HuH-7 (cell line): ENCODE data around the gene SNRPD3.

Experiments used
- DNase-seq: peaks from one replicate; pipeline ENCODE4 v3.0.0; 2011; ENCODE audit warnings: low spot score

The SNRPD3 gene

GRCh38 chr22:24567668-24568067 is 11.9 kb downstream of the SNRPD3 start:
- no peak for DNase-seq

DNA sequence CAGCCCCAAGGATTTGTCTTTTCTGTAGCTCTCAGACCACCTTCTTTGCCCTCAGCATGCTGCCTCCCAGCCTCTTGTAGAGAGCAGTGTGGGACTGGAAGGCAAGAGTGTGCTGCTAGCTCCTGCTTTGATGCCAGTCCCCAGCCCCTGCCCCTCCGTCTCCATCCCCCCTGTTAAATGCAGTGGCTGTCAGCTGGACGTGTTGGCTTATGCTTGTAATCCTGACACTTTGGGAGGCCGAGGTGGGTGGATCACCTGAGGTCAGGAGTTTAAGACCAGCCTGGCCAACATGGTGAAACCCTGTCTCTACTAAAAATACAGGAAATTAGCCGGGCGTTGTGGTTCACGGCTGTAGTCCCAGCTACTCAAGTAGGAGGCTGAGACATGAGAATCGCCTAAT is 15.5 kb downstream of the SNRPD3 start:
- DNase-seq, result no peak

GRCh38 chr22:24576778-24577177 is 21.0 kb downstream of the SNRPD3 start:
- DNase-seq, result no peak

DNA sequence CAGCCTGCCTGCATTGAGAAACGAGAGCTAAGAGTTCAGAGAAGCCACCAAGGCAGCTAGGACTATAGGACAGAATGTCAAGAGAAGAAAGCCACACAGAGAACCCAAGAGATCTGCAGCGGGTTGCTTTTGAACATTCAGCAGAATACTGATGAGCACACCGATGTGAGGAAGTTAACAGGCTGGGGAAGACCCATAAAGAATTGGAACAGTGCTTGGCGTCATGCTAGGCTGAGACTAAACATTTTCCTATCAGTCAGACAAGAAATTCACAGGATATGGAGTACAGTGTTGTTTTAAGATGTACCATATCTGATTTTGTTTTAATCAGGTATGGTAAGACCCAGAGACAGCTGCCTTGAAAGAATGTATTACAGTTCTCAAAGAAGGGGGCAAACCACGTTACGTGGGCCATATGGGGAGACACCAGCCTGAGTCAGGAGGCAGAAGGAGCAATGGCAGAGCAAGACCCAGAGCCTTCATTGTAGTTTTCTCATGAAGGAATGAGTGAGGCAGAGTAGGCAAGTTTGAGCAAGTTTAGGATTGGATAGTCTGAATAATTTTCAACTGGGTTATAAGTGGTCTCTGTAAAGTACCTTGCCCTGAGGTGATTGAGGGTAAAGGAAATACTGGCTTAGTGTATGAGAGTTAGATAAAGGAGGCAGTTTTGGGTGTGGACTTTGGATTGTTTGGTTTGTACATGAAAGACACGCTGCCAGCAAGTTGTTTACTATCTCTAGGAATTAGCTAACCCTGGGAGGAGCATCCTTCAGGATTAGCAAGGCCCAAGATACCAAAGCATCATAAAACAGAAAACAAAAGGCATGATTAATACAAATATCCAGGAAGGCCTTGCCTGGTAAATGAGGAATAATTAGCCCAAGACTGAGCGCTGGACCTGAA is 22.8 kb downstream of the SNRPD3 start:
- peak; percentile 77 for DNase-seq

- no peak for DNase-seq
Observed at GRCh38 chr22:24579258-24579601, 23.4 kb downstream of the SNRPD3 start.

DNA sequence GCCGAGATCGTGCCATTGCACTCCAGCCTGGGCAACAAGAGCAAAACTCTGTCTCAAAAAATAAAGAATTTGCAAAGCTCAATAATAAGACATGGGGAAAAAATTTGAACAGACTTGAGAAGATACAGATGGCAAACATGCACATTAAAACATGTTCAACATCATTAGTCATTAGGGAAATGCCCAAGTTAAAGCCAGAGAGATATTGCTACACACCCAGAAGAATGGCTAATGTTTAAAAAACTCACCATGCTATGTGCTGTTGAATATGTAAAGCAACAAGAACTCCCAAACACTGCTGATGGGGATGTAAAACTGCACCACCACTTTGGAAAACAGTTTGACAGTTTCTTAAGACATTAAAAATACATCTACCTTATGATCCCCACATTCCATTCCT is 24.5 kb downstream of the SNRPD3 start:
- DNase-seq, result no peak

DNA sequence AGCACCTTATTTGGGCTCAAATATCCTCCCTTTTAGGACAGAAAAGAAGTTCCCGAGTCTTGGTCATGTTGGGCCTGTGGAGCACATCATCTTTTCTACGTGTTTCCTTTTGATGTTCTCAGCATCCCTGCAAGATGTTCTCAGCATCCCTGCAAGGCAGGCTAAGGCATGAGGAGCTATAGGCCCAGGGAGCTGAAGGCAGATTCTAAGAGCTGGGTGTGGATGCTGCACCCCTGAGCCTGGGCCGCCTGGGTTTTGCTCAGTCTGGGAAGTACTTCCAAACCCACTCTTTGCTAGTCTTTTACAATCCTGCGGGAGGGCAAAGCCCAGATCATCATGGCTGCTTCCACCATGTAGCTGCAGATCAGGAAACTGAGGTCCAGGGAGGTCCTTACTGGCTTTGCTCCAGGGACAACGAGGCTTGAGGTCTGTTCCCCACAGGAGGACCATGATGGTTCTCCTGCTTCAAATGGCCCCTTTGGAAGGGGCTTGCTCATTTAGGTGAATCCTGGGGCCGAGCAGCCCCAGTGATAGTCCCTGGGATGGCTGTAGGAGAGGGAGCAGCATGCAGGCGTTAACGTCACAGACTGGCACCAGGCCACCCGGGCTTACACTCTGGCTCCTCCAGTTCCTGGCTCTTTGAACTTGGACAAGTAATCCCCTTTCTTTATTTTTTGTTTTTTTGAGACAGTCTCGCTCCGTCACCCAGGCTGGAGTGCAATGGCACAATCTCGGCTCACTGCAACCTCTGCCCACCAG is 26.4 kb downstream of the SNRPD3 start:
- DNase-seq, result no peak

DNA sequence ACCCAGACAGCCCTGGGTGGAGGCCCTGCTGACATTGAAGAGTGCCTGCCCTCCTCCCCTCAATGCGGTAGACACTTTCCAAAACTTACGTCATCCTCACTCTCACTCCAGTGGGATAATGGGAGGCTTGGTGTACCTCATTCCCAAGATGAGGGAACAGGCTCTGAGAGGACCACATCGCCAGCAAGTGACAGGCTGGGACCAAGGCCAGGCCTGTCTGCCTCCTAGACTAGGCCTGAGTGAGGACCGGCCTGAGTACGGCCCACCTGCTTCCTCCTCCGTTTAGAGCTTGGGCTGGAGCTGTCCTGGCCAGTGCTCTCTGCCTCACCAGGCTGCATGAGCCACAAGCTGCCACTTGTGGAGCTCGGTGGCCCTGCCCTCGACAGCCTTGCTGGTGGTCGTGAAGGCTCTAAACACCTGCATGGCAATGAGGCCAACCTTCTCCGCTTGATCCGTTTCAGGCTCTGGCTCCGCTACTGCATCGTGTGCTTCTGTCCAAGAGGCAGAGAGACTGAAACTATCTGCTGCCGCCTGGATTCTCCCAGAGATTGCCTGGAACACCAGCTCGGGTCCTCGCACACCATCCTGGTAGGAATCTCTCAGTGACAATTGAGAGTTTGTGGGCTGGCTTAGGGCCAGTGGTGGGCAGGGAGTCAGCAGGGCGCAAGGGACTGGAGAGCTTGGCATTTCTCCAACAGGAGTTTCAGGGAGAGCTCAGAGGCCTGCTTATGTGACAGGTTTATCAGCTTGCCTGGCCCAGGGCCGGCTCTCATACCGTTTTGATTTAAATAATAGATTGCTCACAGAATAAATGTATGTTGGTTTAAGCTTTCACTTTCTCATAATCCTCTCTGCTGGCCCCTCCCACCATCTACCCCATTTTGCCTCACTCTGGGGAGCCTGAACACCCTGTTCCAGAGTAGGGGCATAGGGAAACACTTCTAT is 27.7 kb downstream of the SNRPD3 start:
- DNase-seq, result no peak

DNA sequence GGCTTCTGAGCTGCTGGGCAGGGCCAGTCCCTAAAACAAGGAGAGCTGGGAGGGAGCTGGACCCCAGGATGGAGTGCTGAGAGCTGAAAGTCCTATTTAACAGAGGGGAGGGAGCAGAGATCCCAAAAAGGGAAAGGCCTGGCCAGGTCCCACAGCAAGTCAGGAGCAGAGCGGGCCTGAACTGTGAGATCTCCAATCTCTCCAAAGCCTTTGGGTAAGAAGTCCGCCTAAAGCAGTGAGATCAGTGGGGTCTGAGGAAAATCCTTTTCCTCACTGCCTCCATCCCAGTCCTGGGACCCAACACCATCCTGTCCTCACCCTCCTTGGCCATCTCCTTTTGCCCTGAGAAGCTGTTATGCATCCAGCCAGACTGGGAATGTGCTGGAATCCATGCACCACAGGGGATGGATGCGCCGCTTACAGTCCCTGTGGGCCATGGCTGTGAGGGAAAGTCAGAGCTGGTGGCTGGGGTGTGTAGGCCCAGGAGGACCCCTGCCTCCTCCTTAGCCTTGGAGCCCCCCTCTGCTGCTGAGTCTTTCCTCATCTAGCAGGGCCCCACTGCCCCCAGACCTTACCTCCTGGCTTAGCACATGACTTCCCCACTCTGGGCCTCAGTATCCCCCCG is 28.5 kb downstream of the SNRPD3 start:
- no peak for DNase-seq

GRCh38 chr22:24584871-24585411 is 29.1 kb downstream of the SNRPD3 start:
- DNase-seq, result no peak

DNA sequence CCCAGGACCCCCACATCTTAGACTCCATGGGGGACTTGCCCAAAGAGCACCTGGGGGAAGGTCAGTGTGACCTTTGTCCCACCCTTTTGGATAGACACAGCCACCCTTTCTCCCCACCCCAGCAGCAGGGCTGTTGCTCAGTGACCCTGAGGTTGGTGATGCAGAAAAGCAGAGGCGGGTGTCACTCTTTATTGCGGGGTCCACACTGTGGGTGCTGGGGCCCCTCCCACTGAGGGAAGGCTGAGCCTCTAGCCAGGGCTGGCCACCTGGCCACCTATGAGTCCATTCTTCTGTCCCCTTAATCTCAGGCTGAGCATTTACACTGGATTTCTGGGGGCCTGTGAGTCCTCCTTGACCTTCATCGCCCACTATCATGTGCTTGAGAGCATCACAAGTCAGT is 29.7 kb downstream of the SNRPD3 start:
- no peak for DNase-seq

DNA sequence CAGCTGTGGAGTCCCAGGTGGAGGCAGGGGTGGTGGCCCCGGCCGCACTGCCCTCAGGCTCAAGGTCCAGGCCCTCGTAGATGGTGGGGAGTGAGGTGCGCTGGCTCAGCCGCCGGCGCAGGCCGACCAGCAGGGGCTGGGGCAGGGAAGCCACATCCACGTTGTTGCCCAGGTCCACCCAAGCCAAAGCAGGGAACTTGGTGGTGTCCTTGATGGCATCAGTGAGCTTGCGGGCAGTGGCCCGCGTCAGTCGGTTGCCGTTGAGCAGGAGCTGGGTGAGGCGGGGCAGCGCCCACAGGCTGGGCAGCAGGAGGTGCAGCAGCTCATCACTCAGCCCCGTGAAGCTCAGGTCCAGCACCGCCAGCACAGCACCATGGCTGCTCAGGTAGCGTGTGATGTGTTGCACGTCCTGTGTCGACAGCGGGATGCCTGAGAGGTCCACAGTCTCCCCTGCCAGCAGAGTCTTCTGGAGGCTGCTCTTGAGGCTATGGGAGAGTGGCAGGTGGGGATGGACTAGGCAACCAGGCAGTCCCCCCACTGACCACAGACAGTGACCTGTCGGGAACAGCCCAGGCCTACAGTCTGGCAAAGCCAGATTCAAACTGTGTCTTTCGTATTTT is 30.2 kb downstream of the SNRPD3 start:
- DNase-seq, result no peak

DNA sequence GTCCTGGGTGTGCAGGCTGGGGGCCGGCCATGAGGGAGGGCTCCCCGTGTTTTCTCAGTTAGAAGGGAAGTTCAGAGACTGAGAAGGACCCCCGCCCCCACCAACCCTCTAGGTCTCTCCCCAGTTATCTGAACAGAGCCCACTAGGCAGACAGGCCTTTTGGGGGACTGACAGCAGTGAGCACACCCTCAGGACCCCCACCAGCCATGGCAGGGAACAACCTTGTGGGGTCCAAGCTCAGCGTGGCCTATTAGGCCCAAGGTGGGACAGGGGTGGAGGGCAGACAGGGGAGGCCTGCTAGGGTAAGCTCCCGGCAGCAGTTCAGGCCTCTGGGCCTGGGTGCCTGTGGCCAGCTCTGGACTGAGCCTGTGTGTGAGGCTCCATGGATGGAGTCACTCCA is 31.5 kb downstream of the SNRPD3 start:
- DNase-seq, result no peak

DNA sequence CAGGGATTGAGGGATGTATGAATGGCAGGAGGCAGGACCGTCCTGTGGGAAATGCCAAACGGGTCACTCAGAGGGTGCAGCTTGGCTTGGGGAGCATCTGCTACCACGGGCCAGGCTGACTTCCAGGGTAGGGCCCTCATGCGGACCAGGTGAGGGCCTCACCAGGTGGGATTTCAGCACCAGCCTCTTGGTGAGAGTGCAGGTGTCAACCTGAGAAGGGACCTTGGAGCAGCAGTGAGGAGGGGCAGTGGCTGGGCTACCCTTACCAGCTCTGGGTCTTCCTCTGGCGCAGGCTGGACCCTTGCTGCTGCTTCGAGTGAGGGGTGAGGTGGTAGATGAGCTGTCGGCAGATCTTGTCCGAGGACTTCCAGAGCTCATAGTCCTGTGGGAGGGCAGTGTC is 32.1 kb downstream of the SNRPD3 start:
- DNase-seq, result no peak

- no peak for DNase-seq
Observed at GRCh38 chr22:24588381-24588756, 32.6 kb downstream of the SNRPD3 start.

DNA sequence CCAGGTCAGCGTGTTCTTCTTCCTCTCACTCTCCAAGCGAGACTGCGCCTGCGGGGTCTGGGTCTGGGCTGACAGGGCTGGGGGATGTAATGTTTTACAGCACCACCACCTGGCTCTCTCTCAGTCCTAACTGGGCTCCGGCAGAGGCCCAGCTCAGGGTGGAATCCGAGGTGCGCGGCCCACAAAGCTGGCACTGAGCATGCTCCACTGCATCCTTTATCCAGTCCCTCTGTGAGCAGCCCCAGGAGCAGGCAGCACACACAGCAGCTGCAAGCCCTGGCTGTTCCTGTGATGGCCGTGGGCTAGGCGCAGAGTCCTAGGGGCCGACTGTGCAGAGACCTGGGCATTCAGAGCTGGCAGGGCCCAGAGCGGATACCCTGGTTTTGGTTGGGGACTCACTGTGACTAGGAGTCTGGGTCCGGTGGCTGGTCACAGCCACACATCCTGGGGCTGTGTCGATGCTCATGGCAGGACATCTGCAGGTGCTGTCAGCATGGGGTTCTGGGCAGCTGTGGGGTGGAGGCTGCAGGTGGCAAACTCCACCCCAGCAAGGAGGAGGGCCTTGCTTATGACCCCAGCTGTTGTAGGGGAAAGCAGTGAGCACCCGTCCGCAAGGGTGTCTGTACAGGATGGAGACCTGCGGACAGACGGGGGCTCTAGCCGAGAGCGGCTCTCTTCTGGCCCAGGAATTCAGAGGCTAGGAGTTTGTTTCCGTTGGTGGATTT is 33.1 kb downstream of the SNRPD3 start:
- DNase-seq, result no peak

- no peak for DNase-seq
Observed at GRCh38 chr22:24589518-24590030, 33.8 kb downstream of the SNRPD3 start.

DNA sequence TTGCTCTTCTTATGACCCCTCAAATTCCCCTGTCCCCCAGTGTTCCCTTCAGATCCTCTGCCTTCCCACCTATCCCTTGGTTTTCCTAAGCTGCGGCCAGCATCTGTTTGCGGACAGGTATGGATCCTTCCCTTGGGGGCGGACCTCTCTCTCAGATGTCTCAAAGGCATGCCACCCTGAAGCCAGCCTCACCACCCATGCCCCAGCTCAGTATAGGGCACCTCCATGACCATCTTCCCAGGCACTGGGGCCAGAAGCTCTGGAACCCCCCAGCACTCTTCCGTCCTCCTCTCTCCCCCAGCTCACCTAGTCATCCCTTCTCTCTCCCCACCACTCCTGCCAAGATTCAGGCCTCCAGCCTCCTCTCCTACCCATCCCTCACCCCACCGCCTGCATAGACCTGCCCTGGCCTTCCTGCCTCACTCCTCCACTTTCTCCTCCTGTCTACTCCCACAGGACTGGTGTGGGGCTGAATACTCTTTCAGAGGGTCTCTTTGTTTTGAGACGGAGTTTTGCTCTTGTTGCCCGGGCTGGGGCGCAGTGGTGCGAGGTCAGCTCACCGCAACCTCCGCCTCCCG is 34.9 kb downstream of the SNRPD3 start:
- DNase-seq, result no peak

- DNase-seq, result no peak
Observed at GRCh38 chr22:24591286-24591830, 35.6 kb downstream of the SNRPD3 start.
